Forelimb muscle (tissue), 1 donor: ENCODE measurements around the gene ATPAF1. TPM values are rescaled to one million over a fixed set of nuclear protein-coding genes. Genes with fewer than 3 reads are reported as not detected.

Experiments used
- DNase-seq: peaks from one replicate; pipeline ENCODE4 v3.0.0-alpha.2; 2013; ENCODE audit warnings: low read depth
- polyA plus RNA-seq: library from polyadenylated mRNA; unstranded; fragments of 120-200 nt; gene quantifications from one replicate; pipeline ENCODE4 v1.2.1, GENCODE V29; 2013; ENCODE audit not compliant: insufficient read length

The ATPAF1 gene
- polyA plus RNA-seq, 1 donor, result 49.3 TPM

DNA sequence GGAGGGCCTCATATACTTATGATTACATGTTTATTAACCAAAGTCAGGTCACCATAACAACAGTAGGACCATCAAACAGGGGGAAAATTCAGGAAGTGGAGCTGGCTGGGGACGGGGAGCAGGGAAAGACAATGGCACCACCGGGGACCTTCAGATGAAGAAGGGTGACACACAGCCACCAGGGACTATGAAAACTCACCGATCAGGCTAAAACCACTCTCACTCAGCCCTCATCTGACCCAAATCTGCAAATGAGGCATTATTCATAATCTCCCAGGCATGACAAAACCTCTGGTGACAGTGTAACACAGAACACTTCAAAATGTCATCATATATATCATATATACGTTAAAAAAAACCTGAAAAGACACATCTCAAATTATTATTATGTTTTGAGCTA, 75.3 kb downstream of the ATPAF1 start:
- DNase-seq, result no peak

DNA sequence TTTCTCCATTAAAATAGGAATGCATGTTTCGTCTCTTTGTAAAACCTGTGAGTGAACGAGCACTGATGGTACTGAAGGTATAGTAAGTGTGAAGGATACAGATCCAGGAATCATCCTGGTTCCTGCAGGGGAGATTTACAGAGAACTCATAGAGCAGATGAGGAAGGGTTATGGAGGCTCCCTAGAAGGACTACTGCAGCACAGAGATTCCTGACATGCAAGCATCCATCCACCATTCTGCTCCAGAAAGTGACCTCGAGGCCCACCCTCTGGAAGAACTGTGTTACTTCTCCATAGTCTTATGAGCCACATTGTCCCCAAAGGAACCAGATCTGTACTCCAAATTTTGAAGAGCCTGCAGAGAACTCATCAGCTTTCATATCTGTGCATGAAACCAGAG, 78.6 kb downstream of the ATPAF1 start:
- DNase-seq, result no peak

- DNase-seq, result no peak
Observed at GRCh38 chr1:46587069-46587468, 81.1 kb downstream of the ATPAF1 start.

- DNase-seq, result no peak
Observed at GRCh38 chr1:46585312-46585938, 82.7 kb downstream of the ATPAF1 start.

DNA sequence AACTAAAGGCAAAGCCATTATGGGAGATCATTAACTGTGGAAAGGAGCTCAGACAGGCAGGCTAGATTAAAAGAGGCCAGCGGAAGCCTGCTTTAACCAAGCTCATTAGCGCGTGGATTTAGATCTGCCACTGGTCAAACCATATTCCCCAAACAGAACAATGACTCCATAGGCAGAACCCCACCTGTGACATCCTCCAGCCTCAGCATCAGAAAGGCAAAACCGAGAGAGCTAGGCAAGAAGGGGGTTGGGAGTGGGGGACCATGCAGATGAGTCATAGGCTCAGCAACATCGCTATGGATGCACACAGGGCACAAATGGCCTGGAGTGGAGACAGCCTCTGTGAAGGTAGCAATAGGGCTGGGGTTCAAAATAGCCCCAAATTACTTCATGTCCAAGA, 84.7 kb downstream of the ATPAF1 start:
- no peak for DNase-seq

- DNase-seq, result no peak
Observed at GRCh38 chr1:46582972-46583371, 85.2 kb downstream of the ATPAF1 start.

Other genes starting within 250 kb of the ATPAF1 start
- not detected for gene DMBX1, start 178.5 kb downstream of the ATPAF1 start, polyA plus RNA-seq
- 0.10 TPM for gene KNCN, start 116.7 kb downstream of the ATPAF1 start, polyA plus RNA-seq
- gene MKNK1, start 64.1 kb downstream of the ATPAF1 start, polyA plus RNA-seq, result 30.3 TPM
- 12.0 TPM for gene MOB3C, start 51.6 kb downstream of the ATPAF1 start, polyA plus RNA-seq
- gene TEX38, start 3.5 kb upstream of the ATPAF1 start, polyA plus RNA-seq, result 0.27 TPM
- gene EFCAB14, start 50.8 kb upstream of the ATPAF1 start, polyA plus RNA-seq, result 87.7 TPM
- gene CYP4B1, start 130.7 kb upstream of the ATPAF1 start, polyA plus RNA-seq, result not detected